GM19238 (cell line): Measurements from ENCODE around the gene MYO18A.

Experiments used
- DNase-seq: peaks from one replicate; pipeline ENCODE4 v3.0.0; 2011; ENCODE audit warnings: low spot score; ENCODE audit not compliant: insufficient read length

Gene MYO18A

DNA sequence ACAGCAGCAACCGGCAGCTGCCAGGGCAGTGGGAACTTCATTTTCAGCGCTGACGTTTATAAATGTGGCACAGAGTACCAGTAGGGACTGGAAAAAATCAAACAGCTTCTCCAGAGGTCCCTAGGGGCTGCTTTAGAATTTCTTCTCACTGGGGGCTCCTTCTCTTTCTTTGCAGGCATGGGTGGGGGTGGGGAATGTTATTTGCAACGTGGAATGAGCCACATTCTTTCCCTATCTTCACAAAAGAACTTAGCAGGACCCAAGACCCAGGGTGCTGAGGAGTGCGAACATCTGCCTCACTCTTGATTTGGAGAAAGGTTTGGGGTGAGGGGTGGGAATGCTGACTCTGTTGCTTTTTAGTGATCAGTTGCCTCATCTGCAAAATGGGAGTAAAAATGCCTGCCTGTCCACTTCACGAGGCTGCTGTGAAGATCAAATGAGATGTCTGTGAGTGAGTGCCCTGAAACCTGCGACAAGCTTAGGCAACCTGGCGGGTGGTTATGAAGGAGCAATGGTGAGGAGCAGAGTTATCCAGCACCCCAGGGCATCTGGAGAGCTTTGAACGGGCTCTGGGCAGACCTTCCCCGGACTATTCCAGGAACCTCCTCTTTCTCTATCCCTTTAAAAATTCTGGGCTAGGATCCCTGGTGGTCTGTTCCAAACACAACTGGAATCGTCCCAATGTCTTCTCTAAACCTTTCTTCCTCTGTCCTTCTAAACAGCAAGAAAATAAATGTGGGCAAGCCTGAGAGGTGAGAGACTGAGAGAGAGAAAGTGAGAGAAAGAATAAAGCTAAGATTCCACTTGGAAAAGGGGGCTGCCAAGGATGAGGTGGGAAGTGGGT lies 148.0 kb downstream of the MYO18A start:
- no peak for DNase-seq

- DNase-seq = no peak
Measured at GRCh38 chr17:29031488-29031887, 148.7 kb downstream of the MYO18A start.

GRCh38 chr17:29024316-29024952 lies 155.8 kb downstream of the MYO18A start:
- DNase-seq = no peak

- no peak for DNase-seq
Measured at GRCh38 chr17:29022074-29022473, 158.1 kb downstream of the MYO18A start.

DNA sequence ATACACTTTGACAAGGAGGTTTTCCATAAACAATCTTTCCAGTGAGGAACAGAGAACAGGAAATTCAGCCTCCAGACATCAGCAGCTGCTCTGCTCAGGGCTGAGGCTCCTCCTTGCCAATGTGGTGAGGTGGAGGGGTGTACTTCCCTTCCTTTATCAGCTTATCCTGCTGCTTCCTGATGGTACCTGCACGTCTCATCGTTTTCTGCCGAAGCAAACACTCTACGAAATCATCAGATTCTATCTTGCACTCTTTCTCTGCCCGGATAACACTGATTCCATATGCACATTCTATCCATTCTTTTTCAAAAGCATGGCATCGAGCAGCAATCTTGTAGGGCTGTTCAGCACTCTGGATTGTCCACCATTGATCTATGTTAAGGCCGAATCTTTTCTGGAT lies 159.0 kb downstream of the MYO18A start:
- no peak for DNase-seq
